Fibroblast of mammary gland (primary cell): ENCODE data around the gene HOXB9.

ENCODE experiments used
- DNase-seq: peaks from one replicate; pipeline ENCODE4 v3.0.0-alpha.2; 2010; ENCODE audit warnings: low read depth
- H3K4me3 ChIP-seq: 2 replicates; pipeline ENCODE4 v1.5.1; 2011; ENCODE audit warnings: low read depth, mild to moderate bottlenecking, low read length, moderate library complexity; ENCODE audit not compliant: control insufficient read depth
- CTCF ChIP-seq: conservative IDR thresholded peaks from 2 replicates; pipeline ENCODE4 v1.5.1; 2011; ENCODE audit warnings: low read depth, low read length, inconsistent platforms; ENCODE audit not compliant: control insufficient read depth, insufficient read depth

HOXB9 gene

GRCh38 chr17:48586355-48587258, 39.6 kb downstream of the HOXB9 start:
- no peak for DNase-seq
- no peak for TF ChIP-seq CTCF
- peak overlapping the region; percentile 78 for H3K4me3 ChIP-seq

DNA sequence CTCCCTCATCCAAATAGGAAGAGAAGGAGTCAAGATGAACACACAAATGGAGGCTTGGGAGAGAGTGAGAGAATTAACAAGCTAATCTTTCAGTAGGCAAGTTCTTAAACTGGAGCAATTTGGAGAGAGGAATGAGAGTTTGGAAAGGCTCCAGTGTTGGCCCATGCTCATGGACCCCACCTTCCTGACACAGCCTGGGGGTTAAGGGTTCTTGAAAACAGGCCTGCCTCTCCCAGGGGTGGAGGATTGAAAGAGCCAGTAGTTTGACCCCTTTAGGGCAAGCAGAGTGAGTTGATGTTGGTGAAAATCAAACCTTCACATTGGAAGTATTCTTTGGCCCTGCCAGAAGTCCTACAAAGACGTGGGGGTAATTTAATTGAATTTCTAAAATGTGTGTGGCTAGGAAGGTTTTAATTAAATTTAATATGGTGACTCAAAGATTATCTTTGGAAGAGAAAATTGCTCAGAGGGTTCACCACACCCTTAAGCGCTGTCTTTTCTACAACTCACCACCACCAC, 41.9 kb downstream of the HOXB9 start:
- H3K4me3 ChIP-seq = peak overlapping the region; percentile 78
- DNase-seq = peak; percentile 73
- no peak for TF ChIP-seq CTCF

DNA sequence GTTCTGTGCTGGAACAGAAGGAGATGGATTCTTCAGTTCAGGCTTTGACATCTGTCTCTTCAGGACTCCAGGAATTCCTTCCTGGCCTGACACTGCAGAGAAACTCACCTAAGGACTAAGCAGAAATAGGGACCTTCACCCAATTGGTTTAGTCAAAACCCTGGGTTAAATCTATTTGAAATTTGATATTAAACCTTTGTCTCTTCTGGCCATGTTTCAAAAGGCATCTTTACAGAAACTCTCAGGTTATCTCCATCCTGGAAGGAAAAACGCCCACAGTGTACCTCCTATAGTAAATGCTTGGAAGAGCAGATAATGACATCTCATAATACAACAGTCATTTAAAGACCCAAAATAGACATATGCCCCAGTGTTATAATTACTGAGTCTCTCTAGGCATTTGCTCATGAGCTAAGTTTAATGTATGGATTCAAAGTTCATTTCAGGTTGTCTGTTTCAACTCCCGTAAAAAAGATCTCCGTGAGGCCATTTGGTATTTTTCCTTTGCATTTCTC, 42.4 kb downstream of the HOXB9 start:
- DNase-seq = no peak
- TF ChIP-seq CTCF = no peak
- no peak overlapping the region for H3K4me3 ChIP-seq

GRCh38 chr17:48582750-48583069, 43.4 kb downstream of the HOXB9 start:
- H3K4me3 ChIP-seq = peak overlapping the region; percentile 68
- no peak for TF ChIP-seq CTCF
- no peak for DNase-seq

DNA sequence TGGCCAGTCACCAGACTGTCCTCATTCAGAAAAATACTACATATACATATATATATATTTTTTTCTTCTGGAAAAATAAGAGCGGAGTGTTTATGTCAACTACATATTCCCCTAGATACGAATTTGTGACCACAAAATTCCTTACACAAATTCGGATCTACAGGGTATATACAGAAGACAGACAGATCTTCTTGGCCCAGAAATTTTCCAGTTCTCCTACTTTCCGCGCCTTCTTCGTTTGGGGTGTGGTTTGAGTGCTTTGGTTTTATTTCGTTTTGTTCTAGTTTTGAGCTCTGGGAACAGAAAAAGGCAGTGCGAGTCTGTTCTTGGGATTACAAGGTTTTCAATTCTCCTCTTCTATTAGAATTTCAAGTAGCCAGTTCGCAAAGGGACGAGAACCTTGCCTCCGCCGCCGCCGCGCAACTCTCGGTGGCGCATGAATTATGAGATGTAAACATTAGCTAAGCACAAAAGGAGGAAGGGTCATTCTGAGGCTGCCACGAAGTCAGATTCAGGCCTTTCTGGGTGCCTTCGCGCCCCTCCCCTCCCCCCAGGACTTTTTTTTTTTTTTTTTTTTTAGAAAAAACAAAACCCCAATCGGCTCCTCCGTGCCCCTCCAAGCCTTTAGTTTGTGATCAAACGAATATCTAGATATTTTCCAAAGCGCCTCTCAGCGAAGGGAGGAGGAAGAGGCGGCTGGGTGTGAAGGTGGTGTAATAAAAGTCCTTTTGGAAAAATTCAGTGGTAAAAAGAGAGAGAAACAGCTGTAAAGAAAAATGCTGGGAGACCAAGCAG, 46.2 kb downstream of the HOXB9 start:
- DNase-seq = no peak
- no peak for TF ChIP-seq CTCF
- H3K4me3 ChIP-seq = peak overlapping the region; percentile 68

GRCh38 chr17:48579471-48579759, 46.7 kb downstream of the HOXB9 start:
- H3K4me3 ChIP-seq = peak overlapping the region; percentile 71
- no peak for TF ChIP-seq CTCF

More at GRCh38 chr17:48579471-48579759, 46.7 kb downstream of the HOXB9 start:
- DNase-seq = no peak
